SK-N-SH treated with all-trans-retinoic acid at 6 μM for 48 hours (cell line): ENCODE measurements around the gene ANO10.
"Not testable (repeated sequence)": the region's sequence is repeated elsewhere in the genome, so short reads cannot be mapped to it uniquely, and the experiment has no call there.

ENCODE experiments used
- ATAC-seq: fragments of 200-7000 bp; cut with Tn5 transposase; 3 replicates; pipeline ENCODE4 v1.9.1; 2020; ENCODE audit warnings: mild to moderate bottlenecking, moderate library complexity
- ARNTL ChIP-seq: fragments of 450-650 bp; formaldehyde crosslinking; IDR thresholded peaks from 2 replicates; pipeline ENCODE4 v1.5.0; 2020; ENCODE audit warnings: low read depth, mild to moderate bottlenecking, moderate library complexity, borderline replicate concordance
- BACH2 ChIP-seq: fragments of 250-450 bp; sonication (Bioruptor Pico); IDR thresholded peaks from 2 replicates; pipeline ENCODE4 v1.9.0; 2021; ENCODE audit warnings: mild to moderate bottlenecking, borderline replicate concordance
- CSDC2 ChIP-seq: fragments of 250-450 bp; sonication (Bioruptor Pico); IDR thresholded peaks from 2 replicates; pipeline ENCODE4 v1.5.0; 2020; ENCODE audit warnings: mild to moderate bottlenecking, moderate library complexity
- CSRNP3 ChIP-seq: fragments of 250-450 bp; sonication (Bioruptor Pico); IDR thresholded peaks from 2 replicates; pipeline ENCODE4 v1.5.1; 2021; ENCODE audit warnings: mild to moderate bottlenecking, moderate library complexity
- ESRRG ChIP-seq: fragments of 250-450 bp; sonication (Bioruptor Pico); IDR thresholded peaks from 2 replicates; pipeline ENCODE4 v1.6.1; 2021; ENCODE audit warnings: mild to moderate bottlenecking
- GLIS3 ChIP-seq: fragments of 250-450 bp; sonication (Bioruptor Pico); IDR thresholded peaks from 2 replicates; pipeline ENCODE4 v1.5.0; 2020; ENCODE audit warnings: mild to moderate bottlenecking, moderate library complexity
- ISL1 ChIP-seq: fragments of 250-450 bp; sonication (Bioruptor Pico); IDR thresholded peaks from 2 replicates; pipeline ENCODE4 v2.1.2; 2022; ENCODE audit warnings: mild to moderate bottlenecking, moderate library complexity
- OSR1 ChIP-seq: fragments of 250-450 bp; sonication (Bioruptor Pico); IDR thresholded peaks from 2 replicates; pipeline ENCODE4 v1.8.0; 2022; ENCODE audit warnings: moderate library complexity, mild to moderate bottlenecking, inconsistent platforms
- PATZ1 ChIP-seq: fragments of 250-450 bp; sonication (Bioruptor Pico); IDR thresholded peaks from 2 replicates; pipeline ENCODE4 v1.8.0; 2020; ENCODE audit warnings: mild to moderate bottlenecking, moderate library complexity, borderline replicate concordance
- POU6F1 ChIP-seq: fragments of 250-450 bp; sonication (Bioruptor Pico); IDR thresholded peaks from 2 replicates; pipeline ENCODE4 v1.8.0; 2021; ENCODE audit warnings: low read depth, mild to moderate bottlenecking, moderate library complexity, borderline replicate concordance
- PPARA ChIP-seq: fragments of 250-450 bp; sonication (Bioruptor Pico); IDR thresholded peaks from 2 replicates; pipeline ENCODE4 v1.5.0; 2020; ENCODE audit warnings: mild to moderate bottlenecking, borderline replicate concordance
- SNAI2 ChIP-seq: fragments of 250-450 bp; sonication (Bioruptor Pico); IDR thresholded peaks from 2 replicates; pipeline ENCODE4 v1.5.0; 2020; ENCODE audit warnings: mild to moderate bottlenecking, moderate library complexity
- TCF4 ChIP-seq: fragments of 250-450 bp; sonication (Bioruptor Pico); IDR thresholded peaks from 2 replicates; pipeline ENCODE4 v1.8.0; 2021; ENCODE audit warnings: mild to moderate bottlenecking, moderate library complexity, borderline replicate concordance
- TOX ChIP-seq: fragments of 250-450 bp; sonication (Bioruptor Pico); IDR thresholded peaks from 2 replicates; pipeline ENCODE4 v1.8.0; 2021; ENCODE audit warnings: mild to moderate bottlenecking, moderate library complexity, borderline replicate concordance
- TSHZ2 ChIP-seq: fragments of 250-450 bp; sonication (Bioruptor Pico); IDR thresholded peaks from 2 replicates; pipeline ENCODE4 v1.5.0; 2020; ENCODE audit warnings: mild to moderate bottlenecking, moderate library complexity
- ZC3H10 ChIP-seq: fragments of 250-450 bp; sonication (Bioruptor Pico); IDR thresholded peaks from 2 replicates; pipeline ENCODE4 v1.5.1; 2021; ENCODE audit warnings: mild to moderate bottlenecking, moderate library complexity
- ZFP3 ChIP-seq: fragments of 250-450 bp; sonication (Bioruptor Pico); IDR thresholded peaks from 2 replicates; pipeline ENCODE4 v1.5.0; 2020; ENCODE audit warnings: mild to moderate bottlenecking, moderate library complexity
- ZFP30 ChIP-seq: fragments of 450-650 bp; formaldehyde crosslinking; IDR thresholded peaks from 2 replicates; pipeline ENCODE4 v1.5.0; 2022; ENCODE audit warnings: mild to moderate bottlenecking, moderate library complexity
- ZNF565 ChIP-seq: fragments of 450-650 bp; formaldehyde crosslinking; conservative IDR thresholded peaks from 2 replicates; pipeline ENCODE4 v1.5.0; 2020; ENCODE audit warnings: low read depth, mild to moderate bottlenecking, moderate library complexity
- ZNF70 ChIP-seq: fragments of 450-650 bp; formaldehyde crosslinking; IDR thresholded peaks from 2 replicates; pipeline ENCODE4 v1.5.0; 2020; ENCODE audit warnings: mild to moderate bottlenecking, moderate library complexity
- ZNF8 ChIP-seq: fragments of 450-650 bp; formaldehyde crosslinking; IDR thresholded peaks from 2 replicates; pipeline ENCODE4 v1.5.0; 2020; ENCODE audit warnings: mild to moderate bottlenecking, moderate library complexity

Gene ANO10

GRCh38 chr3:43481375-43481774 is 140.4 kb downstream of the ANO10 start:
- TF ChIP-seq CSDC2 (CRISPR knock-in tag) (no peak), BACH2 (CRISPR knock-in tag) (no peak), POU6F1 (CRISPR knock-in tag) (no peak), TOX (CRISPR knock-in tag) (no peak), OSR1 (CRISPR knock-in tag) (no peak), GLIS3 (CRISPR knock-in tag) (no peak), ZNF565 (CRISPR knock-in tag) (no peak), ZFP3 (CRISPR knock-in tag) (no peak), TCF4 (CRISPR knock-in tag) (no peak), ZNF8 (CRISPR knock-in tag) (no peak), ESRRG (no peak), ZFP30 (CRISPR knock-in tag) (no peak), PPARA (CRISPR knock-in tag) (no peak), ZNF70 (CRISPR knock-in tag) (no peak), CSRNP3 (CRISPR knock-in tag) (no peak), SNAI2 (no peak), ISL1 (CRISPR knock-in tag) (no peak), ZC3H10 (CRISPR knock-in tag) (no peak)
- ATAC-seq: no peak

GRCh38 chr3:43478839-43479238 is 143.0 kb downstream of the ANO10 start:
- not testable (repeated sequence) for ATAC-seq

- ATAC-seq: no peak
- TF ChIP-seq ZFP30 (CRISPR knock-in tag): no peak
- no peak for TF ChIP-seq TCF4 (CRISPR knock-in tag)
- TF ChIP-seq ZC3H10 (CRISPR knock-in tag): no peak
- TF ChIP-seq POU6F1 (CRISPR knock-in tag): no peak
- TF ChIP-seq ESRRG: no peak
- TF ChIP-seq PATZ1: no peak
- no peak for TF ChIP-seq BACH2 (CRISPR knock-in tag)
These were observed 143.6 kb downstream of the ANO10 start for GRCh38 chr3:43478118-43478785.

GRCh38 chr3:43477600-43477999 is 144.2 kb downstream of the ANO10 start:
- no peak for ATAC-seq
- no peak for TF ChIP-seq CSDC2 (CRISPR knock-in tag)
- TF ChIP-seq SNAI2: no peak
- TF ChIP-seq BACH2 (CRISPR knock-in tag): no peak
- no peak for TF ChIP-seq PATZ1
- TF ChIP-seq TSHZ2 (CRISPR knock-in tag): no peak
- TF ChIP-seq GLIS3 (CRISPR knock-in tag): no peak
- TF ChIP-seq CSRNP3 (CRISPR knock-in tag): no peak
- TF ChIP-seq OSR1 (CRISPR knock-in tag): no peak
- TF ChIP-seq ESRRG: no peak
- TF ChIP-seq ZFP30 (CRISPR knock-in tag): no peak
- TF ChIP-seq ARNTL (CRISPR knock-in tag): no peak
- no peak for TF ChIP-seq ZC3H10 (CRISPR knock-in tag)
- TF ChIP-seq TOX (CRISPR knock-in tag): no peak
- TF ChIP-seq ZNF70 (CRISPR knock-in tag): no peak
